Coronary artery (tissue), 2 donors: ENCODE data around the gene SYNPO.

ENCODE experiments used
- DNase-seq: peaks from one replicate; pipeline ENCODE4 v3.0.0-alpha.2; 2017; ENCODE audit warnings: low spot score
- H3K27ac ChIP-seq, 2 donors: fragments of 200-600 bp; sonication (generic); one replicate each; pipeline ENCODE4 v1.5.1; 2016 to 2019
- H3K4me3 ChIP-seq: fragments of 200-600 bp; sonication (generic); 2 replicates; pipeline ENCODE4 v1.5.1; 2016; ENCODE audit warnings: mild to moderate bottlenecking, moderate library complexity
- TF ChIP-seq, protein P1 (sequence below): fragments of 200-600 bp; sonication (generic); IDR thresholded peaks from one replicate; pipeline ENCODE4 v1.5.1; 2019; ENCODE audit warnings: antibody characterized with exemption

The SYNPO gene

DNA sequence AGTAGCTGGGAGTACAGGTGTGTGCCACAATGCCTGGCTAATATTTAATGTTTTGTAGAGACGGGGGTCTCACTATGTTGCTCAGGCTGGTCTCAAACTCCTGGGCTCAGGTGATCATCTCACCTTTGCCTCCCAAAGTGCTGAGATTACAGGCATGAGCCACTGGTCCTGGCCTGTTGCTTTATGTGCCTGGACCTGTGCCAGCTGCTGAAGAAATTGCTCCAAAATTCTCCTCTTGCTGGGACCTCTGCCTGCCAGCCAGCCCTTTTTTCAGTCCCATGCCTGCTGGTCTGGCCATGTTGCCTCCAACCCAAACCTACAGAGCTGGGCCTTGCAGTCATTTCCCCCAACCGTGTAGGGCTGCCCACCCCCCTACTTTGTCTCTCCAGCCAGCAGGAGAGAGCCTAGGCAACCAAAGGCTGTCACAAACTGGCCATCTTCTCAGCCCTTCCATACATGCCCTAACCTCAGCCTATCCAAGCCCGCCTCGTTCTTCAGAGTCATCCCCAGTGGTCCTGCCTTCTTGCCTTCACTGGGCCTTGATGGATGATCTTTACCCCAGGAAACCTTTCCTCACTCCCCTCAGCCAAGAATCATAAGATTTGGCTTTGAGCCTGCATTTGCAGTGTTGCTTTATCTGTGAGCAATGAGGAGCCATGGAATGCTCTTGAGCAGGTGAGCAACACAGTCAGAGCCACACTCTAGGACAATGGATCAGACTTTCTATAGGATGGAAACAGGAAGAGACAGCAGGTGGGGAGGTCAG, 27.4 kb upstream of the SYNPO start:
- peak overlapping the region; percentile 88 to 93 for H3K27ac ChIP-seq
- DNase-seq: no peak
- no peak overlapping the region for H3K4me3 ChIP-seq
- TF ChIP-seq, protein P1, sequence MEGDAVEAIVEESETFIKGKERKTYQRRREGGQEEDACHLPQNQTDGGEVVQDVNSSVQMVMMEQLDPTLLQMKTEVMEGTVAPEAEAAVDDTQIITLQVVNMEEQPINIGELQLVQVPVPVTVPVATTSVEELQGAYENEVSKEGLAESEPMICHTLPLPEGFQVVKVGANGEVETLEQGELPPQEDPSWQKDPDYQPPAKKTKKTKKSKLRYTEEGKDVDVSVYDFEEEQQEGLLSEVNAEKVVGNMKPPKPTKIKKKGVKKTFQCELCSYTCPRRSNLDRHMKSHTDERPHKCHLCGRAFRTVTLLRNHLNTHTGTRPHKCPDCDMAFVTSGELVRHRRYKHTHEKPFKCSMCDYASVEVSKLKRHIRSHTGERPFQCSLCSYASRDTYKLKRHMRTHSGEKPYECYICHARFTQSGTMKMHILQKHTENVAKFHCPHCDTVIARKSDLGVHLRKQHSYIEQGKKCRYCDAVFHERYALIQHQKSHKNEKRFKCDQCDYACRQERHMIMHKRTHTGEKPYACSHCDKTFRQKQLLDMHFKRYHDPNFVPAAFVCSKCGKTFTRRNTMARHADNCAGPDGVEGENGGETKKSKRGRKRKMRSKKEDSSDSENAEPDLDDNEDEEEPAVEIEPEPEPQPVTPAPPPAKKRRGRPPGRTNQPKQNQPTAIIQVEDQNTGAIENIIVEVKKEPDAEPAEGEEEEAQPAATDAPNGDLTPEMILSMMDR: no peak

DNA sequence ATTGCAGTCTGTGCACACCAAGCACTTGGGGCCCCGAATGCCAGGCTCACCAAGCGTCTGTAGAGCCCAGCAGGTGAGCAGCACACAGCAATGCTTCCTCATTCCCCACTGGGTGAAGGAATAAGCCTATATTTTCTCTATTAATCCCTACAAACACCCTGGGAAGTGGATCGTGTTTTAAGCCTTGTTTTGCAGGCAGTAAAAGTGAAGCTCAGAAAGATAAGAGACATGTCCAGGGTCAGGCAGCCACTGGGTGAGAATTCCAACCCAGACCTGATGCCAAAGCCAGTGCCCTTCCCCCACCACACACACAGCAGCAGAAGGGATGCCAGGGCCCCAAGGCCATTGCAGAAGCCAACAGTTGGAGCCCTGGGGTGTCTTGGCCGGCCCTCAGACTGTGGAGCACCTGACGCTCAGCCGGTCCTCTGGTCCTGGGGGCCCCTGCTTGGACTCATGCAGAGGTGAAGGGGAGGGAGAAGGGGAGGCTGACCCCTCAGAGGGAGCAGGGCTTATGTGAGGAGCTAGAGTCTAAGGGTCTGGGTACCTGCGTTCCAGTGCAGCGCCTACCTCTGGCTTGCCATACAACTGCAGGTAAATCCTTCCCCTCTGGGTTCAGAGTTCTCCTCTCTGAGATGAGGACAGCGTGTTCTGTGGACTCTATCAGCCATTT, 26.3 kb upstream of the SYNPO start:
- peak overlapping the region; percentile 88 to 93 for H3K27ac ChIP-seq
- DNase-seq: no peak
- H3K4me3 ChIP-seq: no peak overlapping the region
- TF ChIP-seq, protein P1: no peak

DNA sequence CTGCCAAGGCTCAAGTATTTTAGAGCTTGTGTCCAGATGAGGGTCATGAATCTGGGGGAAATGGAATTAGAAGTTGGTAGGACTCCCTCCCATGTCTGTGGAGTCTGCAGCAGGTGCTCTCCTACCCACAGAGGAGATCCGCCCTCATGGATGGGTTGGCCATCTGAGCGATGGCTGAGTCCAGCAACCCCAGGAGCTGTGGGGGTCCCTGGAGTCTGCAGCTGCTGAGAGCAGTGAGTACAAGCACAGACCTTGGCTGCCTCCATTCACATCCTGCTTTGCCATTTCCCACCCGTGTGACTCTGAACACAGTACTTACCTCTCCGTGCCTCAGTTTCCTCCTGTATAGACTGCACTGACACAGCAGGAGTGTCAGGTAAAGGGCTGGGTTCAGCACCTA, 25.8 kb upstream of the SYNPO start:
- Histone ChIP-seq H3K27ac (peak overlapping the region; percentile 88 to 93), H3K4me3 (peak overlapping the region; percentile 37)
- DNase-seq: no peak
- TF ChIP-seq, protein P1: no peak

DNA sequence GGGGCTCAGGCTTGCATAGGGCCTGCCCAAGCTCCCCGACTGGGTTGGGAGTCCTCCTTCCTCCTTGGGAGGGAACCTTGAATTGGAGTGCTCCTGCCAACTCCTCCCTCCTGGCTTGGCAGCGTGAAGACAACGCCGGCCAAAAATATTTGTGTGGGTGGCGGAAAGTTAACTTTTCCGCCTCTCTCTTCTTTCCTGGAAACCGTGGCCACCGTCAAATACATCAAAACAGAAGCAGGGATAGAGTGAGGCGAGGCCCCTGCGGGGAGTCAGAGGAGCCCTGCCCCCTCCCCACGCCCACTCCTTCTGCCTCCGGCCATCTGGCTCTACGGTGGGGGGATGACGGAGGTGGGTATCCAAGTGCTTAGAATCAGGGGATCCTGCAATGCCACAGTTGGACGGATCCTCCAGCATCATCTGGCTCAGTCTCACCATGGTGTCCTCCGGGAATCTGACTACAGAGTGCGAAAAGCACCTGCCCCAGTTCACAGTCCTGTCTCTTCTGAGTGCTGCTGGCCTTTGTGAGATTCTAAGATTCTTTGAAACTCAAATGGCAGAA, 25.2 kb upstream of the SYNPO start:
- H3K27ac ChIP-seq: peak overlapping the region; percentile 88 to 93
- H3K4me3 ChIP-seq: peak overlapping the region; percentile 37
- TF ChIP-seq, protein P1: no peak
- peak; percentile 85 for DNase-seq

DNA sequence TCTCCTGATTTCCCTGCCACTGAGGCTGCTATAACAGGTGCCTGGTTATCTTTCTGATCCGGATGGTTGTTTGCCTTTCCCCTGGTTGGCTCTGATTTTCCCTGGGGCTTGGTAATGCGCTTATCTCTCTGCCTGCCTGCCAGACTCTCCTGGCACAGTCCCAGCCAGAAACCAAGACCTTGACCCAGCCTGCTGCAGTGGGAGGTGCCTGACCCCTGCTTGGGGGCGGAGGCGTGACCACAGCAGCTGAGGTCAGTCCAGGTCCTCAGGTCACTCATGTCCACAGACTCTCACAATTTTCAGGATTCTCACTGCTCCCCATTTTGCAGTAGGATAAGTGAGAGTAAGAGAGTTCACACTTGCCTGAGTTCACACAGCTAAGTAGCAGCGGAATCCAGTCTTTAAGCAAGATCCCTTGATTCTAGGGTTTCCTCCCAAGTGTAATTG, 24.4 kb upstream of the SYNPO start:
- TF ChIP-seq, protein P1: no peak
- no peak overlapping the region for H3K4me3 ChIP-seq
- peak overlapping the region; percentile 88 to 93 for H3K27ac ChIP-seq
- no peak for DNase-seq

DNA sequence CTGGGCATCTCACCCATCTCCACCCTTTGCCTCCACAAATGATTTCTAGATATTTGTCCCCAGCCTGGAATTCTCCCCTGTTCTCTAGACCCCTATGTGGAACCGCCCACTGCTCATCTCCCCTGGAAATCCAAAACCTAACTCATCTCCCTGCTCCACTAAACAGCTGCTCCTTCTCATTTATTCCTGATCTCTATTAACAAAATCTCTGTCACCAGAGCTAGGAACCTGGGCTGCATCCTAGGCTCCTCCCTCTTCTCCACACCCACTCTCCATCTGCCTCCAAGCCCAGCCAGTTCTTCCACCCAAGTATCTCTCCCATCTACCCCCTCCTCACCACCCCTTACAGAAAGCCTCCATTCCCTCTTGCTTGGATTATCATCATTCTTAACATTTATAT, 24.0 kb upstream of the SYNPO start:
- Histone ChIP-seq H3K4me3 (no peak overlapping the region), H3K27ac (peak overlapping the region; percentile 88 to 93)
- TF ChIP-seq, protein P1: no peak
- no peak for DNase-seq
